ENCODE measurements around the gene BPIFA2. TPM values are rescaled to one million over a fixed set of nuclear protein-coding genes. Genes with fewer than 3 reads are reported as not detected.

Gene BPIFA2
- total RNA-seq, 2 experiments from 2014 or later: not detected

DNA sequence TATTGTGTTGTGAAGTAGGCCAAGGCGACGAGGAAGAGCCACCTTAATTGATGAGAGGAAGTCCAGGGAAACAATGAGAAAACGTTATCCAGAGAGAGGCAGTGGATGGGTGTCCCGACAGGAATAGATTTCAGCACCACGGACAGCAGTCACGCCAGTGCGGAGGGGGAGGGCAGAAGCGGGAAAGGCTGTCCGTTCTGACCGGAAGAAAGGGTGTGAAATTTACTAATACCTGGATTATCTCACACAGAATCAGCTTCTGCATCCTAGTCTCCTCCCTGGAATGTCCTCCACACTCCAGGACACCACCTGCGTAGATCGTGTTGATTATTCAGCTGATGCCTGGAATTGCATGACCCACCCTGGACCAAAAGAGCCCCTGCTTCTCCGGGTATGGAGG lies 41.8 kb downstream of the BPIFA2 start:
- intact Hi-C loops (cut with micrococcal nuclease): loop anchor here (5.0 kb wide), 1 partner anchor 307 kb away; no protein-coding TSS in a partner anchor
- Mint-ChIP-seq H3K27ac (no peak overlapping the region), H3K27me3 (peaks cover 28% of the 10 kb centered on the region), H3K36me3 (ENCODE audit: low read depth) (no peaks in the 10 kb centered on the region), H3K9me3 (no peaks in the 10 kb centered on the region), H3K4me3 (no peak overlapping the region), H3K4me1 (ENCODE audit: low read depth) (no peaks in the 10 kb centered on the region)
- CTCF ChIA-PET: interaction anchor here (0.7 to 1.3 kb wide), 3 partner anchors 37 to 130 kb away, joined by 3 to 4 read pairs (median 3); partner anchors contain the start of gene BPIFB4
- TF ChIP-seq CTCF (IDR thresholded peaks at IDR 0.05): no peak
- DNase-seq: peak; percentile 46
- POLR2A ChIA-PET: no interaction called here
- no peak for ATAC-seq

DNA sequence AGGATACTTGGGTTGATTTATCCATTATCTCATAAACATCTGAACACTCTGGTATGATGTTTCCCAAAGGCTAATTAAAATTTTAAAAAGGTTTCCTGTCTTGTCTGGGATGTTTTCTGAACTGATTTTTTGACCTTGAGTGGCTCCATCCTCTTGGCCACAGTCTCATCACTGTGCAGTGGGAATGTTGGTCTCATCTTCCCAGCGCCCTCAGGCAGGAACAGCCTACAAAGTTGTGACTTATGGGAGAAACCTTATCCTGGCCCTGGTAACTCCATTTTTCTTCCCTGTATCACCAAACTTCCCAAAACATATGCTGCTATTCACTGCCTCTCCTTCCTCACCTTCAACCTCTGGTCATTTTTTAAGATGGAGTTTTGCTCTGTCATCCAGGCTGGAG lies 42.4 kb downstream of the BPIFA2 start:
- ATAC-seq (no peak), DNase-seq (no peak)
- no peak for TF ChIP-seq CTCF (IDR thresholded peaks at IDR 0.05)
- Mint-ChIP-seq H3K4me1 (ENCODE audit: low read depth) (no peaks in the 10 kb centered on the region), H3K36me3 (ENCODE audit: low read depth) (no peaks in the 10 kb centered on the region), H3K4me3 (no peak overlapping the region), H3K27ac (no peak overlapping the region), H3K9me3 (no peaks in the 10 kb centered on the region), H3K27me3 (peaks cover 31% of the 10 kb centered on the region)
- intact Hi-C loops (cut with micrococcal nuclease): loop anchor here (5.0 kb wide), 1 partner anchor 308 kb away; no protein-coding TSS in a partner anchor
- POLR2A ChIA-PET: no interaction called here
- CTCF ChIA-PET: no interaction called here

GRCh38 chr20:33211817-33212424 lies 44.0 kb downstream of the BPIFA2 start:
- no peaks in the 10 kb centered on the region for H3K4me1 Mint-ChIP-seq (ENCODE audit: low read depth)
- intact Hi-C loops (cut with micrococcal nuclease): loop anchor here (5.0 kb wide), 1 partner anchor 310 kb away; no protein-coding TSS in a partner anchor
- H3K9me3 Mint-ChIP-seq: no peaks in the 10 kb centered on the region
- no peak overlapping the region for H3K4me3 Mint-ChIP-seq
- TF ChIP-seq CTCF (IDR thresholded peaks at IDR 0.05): peak; percentile 35
- ATAC-seq: peak; percentile 58
- H3K27me3 Mint-ChIP-seq: peaks cover 37% of the 10 kb centered on the region
- H3K27ac Mint-ChIP-seq: no peak overlapping the region
- ChIA-PET POLR2A (no interaction called here), CTCF (interaction anchor here (0.7 to 1.3 kb wide), 4 partner anchors 35 to 81 kb away, joined by 3 to 6 read pairs (median 4); no protein-coding TSS in a partner anchor)
- H3K36me3 Mint-ChIP-seq (ENCODE audit: low read depth): no peaks in the 10 kb centered on the region
- peak; percentile 57 for DNase-seq

- ChIA-PET POLR2A (no interaction called here), CTCF (no interaction called here)
- ATAC-seq: no peak
- Mint-ChIP-seq H3K9me3 (no peaks in the 10 kb centered on the region), H3K27ac (no peak within 1 kb of the TSS), H3K36me3 (ENCODE audit: low read depth) (no peaks in the 10 kb centered on the region), H3K4me3 (no peak within 1 kb of the TSS), H3K27me3 (peaks cover 18% of the 10 kb centered on the region), H3K4me1 (ENCODE audit: low read depth) (no peaks in the 10 kb centered on the region)
- DNase-seq: no peak
- intact Hi-C loops (cut with micrococcal nuclease): no loop called here
- TF ChIP-seq CTCF (IDR thresholded peaks at IDR 0.05): no peak
These were observed 49.1 kb downstream of the BPIFA2 start, which contains the start of gene BPIFA3 for GRCh38 chr20:33217052-33217451. BPIFA3 (plus strand) TSS chr20:33217352; CDS start chr20:33217537, 185 bp downstream.

- DNase-seq (no peak), ATAC-seq (no peak)
- Mint-ChIP-seq H3K36me3 (ENCODE audit: low read depth) (no peaks in the 10 kb centered on the region), H3K4me1 (ENCODE audit: low read depth) (no peaks in the 10 kb centered on the region), H3K27ac (no peak overlapping the region), H3K9me3 (no peaks in the 10 kb centered on the region), H3K4me3 (no peak overlapping the region), H3K27me3 (peaks cover 15% of the 10 kb centered on the region)
- intact Hi-C loops (cut with micrococcal nuclease): no loop called here
- ChIA-PET POLR2A (no interaction called here), CTCF (no interaction called here)
- TF ChIP-seq CTCF (IDR thresholded peaks at IDR 0.05): no peak
These were observed 56.4 kb downstream of the BPIFA2 start for GRCh38 chr20:33224399-33224798.

Data from activated CD8-positive, alpha-beta T cell treated with anti-CD3 and anti-CD28 coated beads for 36 hours (primary cell).